CD8-positive, alpha-beta memory T cell (primary cell): ENCODE data around the gene GNPDA1. TPM values are rescaled to one million over a fixed set of nuclear protein-coding genes. Genes with fewer than 3 reads are reported as not detected.

Experiments
- CTCF ChIA-PET: fragments of 350-600 bp; sonication (Branson Sonifier 250); formaldehyde crosslinking; loops from one replicate; lab custom pipeline; 2021; ENCODE audit warnings: antibody characterized with exemption; lab: Charles Lee
- POLR2A ChIA-PET: fragments of 350-600 bp; sonication (Branson Sonifier 250); formaldehyde crosslinking; loops from one replicate; lab custom pipeline; 2021; ENCODE audit warnings: antibody characterized with exemption; lab: Charles Lee
- DNase-seq, 5 donors: peaks; one replicate each; pipeline versions ENCODE4 v3.0.0 to v3.0.0-alpha.2; 2020 to 2022; ENCODE audit warnings: mixed read lengths in 1 of 5
- H3K27ac ChIP-seq: one replicate; pipeline ENCODE4 v1.7.0; 2013; ENCODE audit warnings: low read depth, mild to moderate bottlenecking, low read length, moderate library complexity
- H3K27me3 ChIP-seq: 2 replicates; pipeline ENCODE4 v1.7.0; 2013; ENCODE audit warnings: low read length, mild to moderate bottlenecking; ENCODE audit not compliant: insufficient read depth, poor library complexity, severe bottlenecking
- H3K36me3 ChIP-seq: 2 replicates; pipeline ENCODE4 v1.7.0; 2013; ENCODE audit warnings: mild to moderate bottlenecking, low read length, moderate library complexity; ENCODE audit not compliant: insufficient read depth
- H3K4me1 ChIP-seq: 2 replicates; pipeline ENCODE4 v1.7.0; 2013; ENCODE audit warnings: mild to moderate bottlenecking, low read length, moderate library complexity; ENCODE audit not compliant: insufficient read depth
- H3K4me3 ChIP-seq: 2 replicates; pipeline ENCODE4 v1.7.0; 2013; ENCODE audit warnings: mild to moderate bottlenecking, low read length
- H3K9me3 ChIP-seq: 2 replicates; pipeline ENCODE4 v1.7.0; 2013; ENCODE audit warnings: mild to moderate bottlenecking, low read length
- H3K27ac Mint-ChIP-seq, 8 donors: one replicate each; pipeline ENCODE4 v1.8.0; 2020 to 2021; ENCODE audit warnings: mixed read lengths in 8 of 8, mild to moderate bottlenecking in 6 of 8, inconsistent platforms in 3 of 8, moderate library complexity in 3 of 8
- H3K27me3 Mint-ChIP-seq, 2 donors: one replicate each; pipeline ENCODE4 v1.8.0; 2020 to 2021; ENCODE audit warnings: mixed read lengths in 2 of 2, mild to moderate bottlenecking in 1 of 2, moderate library complexity in 1 of 2
- H3K36me3 Mint-ChIP-seq, 3 donors: one replicate each; pipeline ENCODE4 v1.8.0; 2020 to 2021; ENCODE audit warnings: mixed read lengths in 3 of 3, inconsistent platforms in 1 of 3, mild to moderate bottlenecking in 1 of 3
- H3K4me1 Mint-ChIP-seq, 3 donors: one replicate each; pipeline ENCODE4 v1.8.0; 2020 to 2021; ENCODE audit warnings: mixed read lengths in 3 of 3, inconsistent platforms in 1 of 3, mild to moderate bottlenecking in 1 of 3
- H3K4me3 Mint-ChIP-seq, 7 donors: one replicate each; pipeline ENCODE4 v1.8.0; 2020 to 2021; ENCODE audit warnings: mixed read lengths in 7 of 7, mild to moderate bottlenecking in 6 of 7, moderate library complexity in 4 of 7, inconsistent platforms in 2 of 7
- H3K9me3 Mint-ChIP-seq, 5 donors: one replicate each; pipeline ENCODE4 v1.8.0; 2020 to 2022; ENCODE audit warnings: mixed read lengths in 5 of 5, mild to moderate bottlenecking in 3 of 5, moderate library complexity in 2 of 5, inconsistent platforms in 1 of 5
- polyA plus RNA-seq: library from polyadenylated mRNA; unstranded; fragments of 300-500 nt; fragmentation: Illumina TruSeq; gene quantifications from one replicate; pipeline ENCODE4 v1.2.3, GENCODE V29; 2021
- total RNA-seq, 2 experiments: library from RNA; stranded (reverse); gene quantifications; one replicate each; pipeline ENCODE4 v1.2.3, GENCODE V29; 2021

The GNPDA1 gene
- total and polyA plus RNA-seq, 3 experiments from 2014 or later, result 32.5 to 70.0 (median 62.4) TPM

DNA sequence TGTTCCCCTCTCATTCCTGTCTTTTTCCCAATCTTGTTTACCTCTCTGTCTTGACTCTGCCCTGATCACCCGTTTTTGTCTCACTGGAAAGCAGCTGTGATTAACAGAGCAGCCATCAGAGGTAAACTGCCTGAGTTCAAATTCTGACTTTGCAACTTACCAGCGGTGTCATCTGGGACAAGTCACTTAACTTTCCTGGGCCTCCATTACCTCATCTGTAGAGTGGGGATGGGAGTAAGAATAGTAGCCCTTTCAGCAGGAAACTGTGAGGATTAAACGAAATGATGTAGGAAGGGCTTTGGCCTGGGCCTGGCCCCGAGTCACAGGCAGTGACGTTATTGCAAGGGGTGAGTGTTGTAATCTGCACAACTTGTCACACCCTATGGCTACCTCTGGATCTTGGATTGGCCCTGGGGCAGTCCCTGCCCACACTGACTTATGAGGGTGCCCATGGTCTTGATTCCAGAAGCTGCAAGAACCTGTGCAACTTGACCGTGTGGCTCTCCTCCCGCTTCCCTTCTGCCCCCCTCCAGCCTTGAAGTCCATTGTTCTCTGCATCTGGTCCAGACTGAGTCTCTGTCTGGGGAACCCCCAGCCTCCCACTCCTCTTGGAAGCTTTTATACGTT, 54.2 kb downstream of the GNPDA1 start:
- DNase-seq, result no peak
- ChIA-PET POLR2A (interaction anchor here (0.7 kb wide), 1 partner anchor 80 kb away, joined by 3 read pairs; no protein-coding TSS in a partner anchor), CTCF (interaction anchor here (0.8 to 5.6 kb wide), 9 partner anchors 10 to 293 kb away, joined by 3 to 100 read pairs (median 25); partner anchors contain the start of genes PCDH1 and RNF14)
- H3K9me3 ChIP-seq, result no peaks in the 10 kb centered on the region
- H3K4me3 Mint-ChIP-seq, result peak overlapping the region in 4 of 7 donors; percentile 0 to 41 (median 30)
- H3K27ac Mint-ChIP-seq, result peak overlapping the region in 4 of 8 donors; percentile 24 to 91 (median 68)
- no peaks in the 10 kb centered on the region for H3K27me3 ChIP-seq
- no peak overlapping the region for H3K27ac ChIP-seq
- H3K27me3 Mint-ChIP-seq, result no peaks in the 10 kb centered on the region
- no peaks in the 10 kb centered on the region for H3K36me3 ChIP-seq
- no peak overlapping the region for H3K4me3 ChIP-seq
- H3K4me1 ChIP-seq, result peaks cover 39% of the 10 kb centered on the region
- H3K4me1 Mint-ChIP-seq, result peaks cover 42 to 50% (median 48%) of the 10 kb centered on the region in 3 donors
- H3K9me3 Mint-ChIP-seq, result no peaks in the 10 kb centered on the region
- peaks cover 0 to 7% (median 2%) of the 10 kb centered on the region in 3 donors for H3K36me3 Mint-ChIP-seq

DNA sequence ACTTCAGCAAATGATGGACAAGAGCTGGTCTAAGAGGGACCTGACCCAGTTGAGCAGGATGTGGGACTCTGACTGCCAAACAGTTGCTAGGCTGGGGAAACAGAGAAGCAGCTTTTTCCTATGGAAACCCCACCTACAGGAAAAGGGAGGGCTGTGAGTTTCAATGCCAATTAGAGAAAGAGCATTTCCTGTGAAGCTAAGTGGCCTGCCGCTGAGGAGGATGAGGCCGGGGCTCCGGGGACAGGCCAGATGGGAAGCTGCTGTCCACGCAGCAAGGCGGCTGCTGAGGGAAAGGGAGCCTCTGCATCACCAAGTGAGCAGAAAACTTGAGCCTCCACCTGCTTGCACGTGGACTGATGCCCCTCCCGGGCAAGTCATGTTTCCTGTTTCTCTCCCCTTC, 54.7 kb downstream of the GNPDA1 start, which contains the start of gene PCDH12:
Gene PCDH12 (minus strand): TSS at position 90 of the 400 bp plus-strand sequence. CDS start 351 bp downstream, outside the sequence.
- no peaks in the 10 kb centered on the region for H3K9me3 Mint-ChIP-seq
- Histone ChIP-seq H3K9me3 (no peaks in the 10 kb centered on the region), H3K27me3 (no peaks in the 10 kb centered on the region), H3K36me3 (no peaks in the 10 kb centered on the region), H3K4me1 (peaks cover 39% of the 10 kb centered on the region), H3K4me3 (no peak within 1 kb of the TSS), H3K27ac (no peak within 1 kb of the TSS)
- ChIA-PET CTCF (interaction anchor here (0.8 to 5.6 kb wide), 6 partner anchors 11 to 293 kb away, joined by 3 to 50 read pairs (median 12); partner anchors contain the start of gene RNF14), POLR2A (interaction anchor here (0.7 kb wide), 1 partner anchor 79 kb away, joined by 3 read pairs; no protein-coding TSS in a partner anchor)
- peaks cover 42 to 50% (median 48%) of the 10 kb centered on the region in 3 donors for H3K4me1 Mint-ChIP-seq
- DNase-seq, result no peak
- peaks cover 0 to 7% (median 2%) of the 10 kb centered on the region in 3 donors for H3K36me3 Mint-ChIP-seq
- H3K4me3 Mint-ChIP-seq, result peak within 1 kb of the TSS in 5 of 7 donors; percentile 0 to 41 (median 29)
- H3K27me3 Mint-ChIP-seq, result no peaks in the 10 kb centered on the region
- peak within 1 kb of the TSS in 6 of 8 donors; percentile 24 to 91 (median 54) for H3K27ac Mint-ChIP-seq

DNA sequence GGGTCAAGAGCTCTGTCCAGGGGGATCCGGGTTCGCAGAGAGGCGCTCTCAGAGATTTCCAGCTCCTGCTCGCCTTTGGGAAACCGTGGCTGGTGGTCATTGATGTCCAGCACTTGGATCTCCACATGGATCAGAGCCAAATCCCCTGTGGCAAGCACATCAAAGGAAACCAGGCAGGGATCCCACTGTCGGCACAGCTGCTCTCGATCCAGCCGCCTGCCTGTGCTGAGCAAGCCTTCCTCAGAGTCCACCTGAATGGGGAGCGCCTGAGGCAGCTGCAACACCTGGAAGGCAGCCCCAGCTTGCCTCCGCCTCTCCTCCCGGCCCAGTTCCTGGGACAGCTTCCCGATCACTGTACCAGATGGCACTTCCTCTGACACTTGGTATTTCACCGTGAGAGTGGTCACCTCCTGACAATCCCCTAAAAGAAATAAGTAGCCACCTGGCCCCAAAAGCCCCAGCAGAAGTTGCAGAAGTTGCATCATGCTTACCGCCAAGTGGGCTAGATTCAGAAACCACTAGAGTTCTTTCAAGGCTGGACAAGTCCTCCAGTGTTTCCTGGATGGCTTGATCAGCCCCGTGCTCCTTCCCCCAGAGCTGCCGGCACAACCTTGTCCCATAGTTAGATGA, 55.3 kb downstream of the GNPDA1 start:
- Histone ChIP-seq H3K27ac (no peak overlapping the region), H3K27me3 (no peaks in the 10 kb centered on the region), H3K9me3 (no peaks in the 10 kb centered on the region), H3K4me1 (peaks cover 39% of the 10 kb centered on the region), H3K36me3 (no peaks in the 10 kb centered on the region), H3K4me3 (no peak overlapping the region)
- Mint-ChIP-seq H3K36me3 (peaks cover 0 to 7% (median 2%) of the 10 kb centered on the region in 3 donors), H3K27ac (peak overlapping the region in 3 of 8 donors; percentile 37 to 70 (median 56)), H3K4me1 (peaks cover 39 to 46% (median 43%) of the 10 kb centered on the region in 3 donors), H3K9me3 (no peaks in the 10 kb centered on the region), H3K27me3 (no peaks in the 10 kb centered on the region), H3K4me3 (no peak overlapping the region)
- POLR2A ChIA-PET, result interaction anchor here (0.7 kb wide), 1 partner anchor 79 kb away, joined by 3 read pairs; no protein-coding TSS in a partner anchor
- CTCF ChIA-PET, result interaction anchor here (0.7 to 3.4 kb wide), 8 partner anchors 12 to 292 kb away, joined by 3 to 25 read pairs (median 4); partner anchors contain the start of genes PCDH1 and RNF14
- DNase-seq, result no peak

DNA sequence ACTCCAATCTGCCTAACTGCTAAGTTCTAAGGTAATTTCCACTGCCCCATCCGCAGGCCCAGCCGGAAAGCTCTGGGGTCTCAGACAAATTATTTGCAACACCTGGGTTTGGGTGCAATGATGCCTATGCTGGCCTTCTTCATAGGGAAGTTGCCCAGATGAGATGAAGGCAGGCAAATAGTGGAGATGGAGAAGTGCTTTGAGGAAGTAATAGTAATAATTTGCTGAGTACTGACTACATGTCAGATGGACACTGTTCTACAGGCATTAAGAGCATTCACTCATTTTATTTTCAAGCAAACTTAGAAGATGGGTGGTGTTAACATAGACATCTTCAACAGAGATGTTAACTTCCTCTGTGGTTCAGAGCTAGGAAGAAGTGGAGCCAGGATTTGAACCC, 58.6 kb downstream of the GNPDA1 start:
- Mint-ChIP-seq H3K4me3 (no peak overlapping the region), H3K27me3 (no peaks in the 10 kb centered on the region), H3K9me3 (no peaks in the 10 kb centered on the region), H3K36me3 (peaks cover 0 to 9% (median 6%) of the 10 kb centered on the region in 3 donors), H3K27ac (no peak overlapping the region), H3K4me1 (peaks cover 20 to 25% (median 24%) of the 10 kb centered on the region in 3 donors)
- Histone ChIP-seq H3K4me1 (peaks cover 14% of the 10 kb centered on the region), H3K4me3 (no peak overlapping the region), H3K27ac (no peak overlapping the region), H3K9me3 (no peaks in the 10 kb centered on the region), H3K27me3 (no peaks in the 10 kb centered on the region), H3K36me3 (no peaks in the 10 kb centered on the region)
- ChIA-PET CTCF (interaction anchor here (1.0 to 1.4 kb wide), 2 partner anchors 9 to 290 kb away, joined by 3 read pairs; no protein-coding TSS in a partner anchor), POLR2A (no interaction called here)
- no peak for DNase-seq

DNA sequence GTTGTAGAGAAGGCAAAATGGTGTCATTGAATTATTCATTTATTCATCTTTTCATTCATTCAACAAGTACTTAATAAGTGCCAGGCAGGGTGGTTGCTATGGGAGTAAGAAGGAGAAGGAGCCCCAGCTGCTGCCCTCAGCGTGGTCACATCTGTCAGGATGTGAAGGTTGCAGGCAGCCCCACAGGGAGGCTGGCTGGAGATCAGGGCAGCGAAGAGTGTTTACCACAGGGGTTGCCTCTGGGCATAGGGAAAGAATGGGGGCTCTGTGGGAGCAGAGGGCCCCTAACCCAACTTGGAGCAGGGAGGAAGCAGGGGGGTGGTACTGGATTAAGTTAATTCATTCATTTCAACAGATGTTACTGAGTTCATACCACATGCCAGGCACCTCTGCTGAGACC, 60.8 kb downstream of the GNPDA1 start:
- Mint-ChIP-seq H3K27me3 (no peaks in the 10 kb centered on the region), H3K36me3 (peaks cover 0 to 9% (median 6%) of the 10 kb centered on the region in 3 donors), H3K4me3 (no peak overlapping the region), H3K4me1 (peaks cover 4 to 8% (median 8%) of the 10 kb centered on the region in 3 donors), H3K9me3 (no peaks in the 10 kb centered on the region), H3K27ac (peak overlapping the region in 1 of 8 donors; percentile 3)
- CTCF ChIA-PET, result interaction anchor here (0.8 kb wide), 1 partner anchor 349 kb away, joined by 3 read pairs; no protein-coding TSS in a partner anchor
- Histone ChIP-seq H3K9me3 (no peaks in the 10 kb centered on the region), H3K27me3 (no peaks in the 10 kb centered on the region), H3K36me3 (no peaks in the 10 kb centered on the region), H3K4me1 (no peaks in the 10 kb centered on the region), H3K4me3 (no peak overlapping the region), H3K27ac (no peak overlapping the region)
- POLR2A ChIA-PET, result no interaction called here
- DNase-seq, result no peak

DNA sequence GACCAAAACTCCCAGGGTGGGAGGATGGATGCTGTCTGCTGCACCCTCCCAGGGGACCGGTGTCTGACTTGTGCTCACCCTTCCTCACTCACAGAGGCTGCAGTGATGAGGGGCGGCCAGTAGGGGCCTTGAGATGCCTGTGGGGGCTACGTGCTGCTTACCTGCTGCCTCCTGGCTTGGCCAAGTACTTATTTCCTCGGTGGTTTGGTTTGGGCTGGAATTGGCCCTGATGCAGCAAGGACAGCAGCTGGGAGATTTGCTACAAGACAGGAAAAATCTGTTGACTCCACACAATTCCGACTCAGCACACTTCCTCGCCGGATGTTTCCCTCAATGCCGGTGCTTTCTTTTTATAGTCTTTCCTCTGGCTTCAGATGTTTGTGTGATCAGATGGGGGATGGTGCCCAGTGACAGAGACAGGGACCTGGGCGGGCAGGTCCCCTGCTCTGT, 61.5 kb downstream of the GNPDA1 start:
- ChIA-PET POLR2A (no interaction called here), CTCF (interaction anchor here (1.0 kb wide), 1 partner anchor 9 kb away, joined by 3 read pairs; no protein-coding TSS in a partner anchor)

More for the DNA sequence above, 61.5 kb downstream of the GNPDA1 start:
- Histone ChIP-seq H3K27me3 (no peaks in the 10 kb centered on the region), H3K36me3 (no peaks in the 10 kb centered on the region), H3K9me3 (no peaks in the 10 kb centered on the region), H3K4me1 (no peaks in the 10 kb centered on the region), H3K4me3 (no peak overlapping the region), H3K27ac (no peak overlapping the region)
- Mint-ChIP-seq H3K9me3 (no peaks in the 10 kb centered on the region), H3K4me1 (peaks cover 4 to 8% (median 8%) of the 10 kb centered on the region in 3 donors), H3K27ac (no peak overlapping the region), H3K36me3 (peaks cover 0 to 7% (median 4%) of the 10 kb centered on the region in 3 donors), H3K4me3 (peak overlapping the region in 1 of 7 donors; percentile 34), H3K27me3 (no peaks in the 10 kb centered on the region)
- peak in 1 of 5 donors; percentile 37 for DNase-seq
